PC-3 (cell line): ENCODE results near the gene RCSD1. TPM values are rescaled to one million over a fixed set of nuclear protein-coding genes. Genes with fewer than 3 reads are reported as not detected.

Experiments
- ATAC-seq: fragments of 200-7000 bp; cut with Tn5 transposase; 2 replicates; pipeline ENCODE4 v1.9.1; 2020; ENCODE audit warnings: mild to moderate bottlenecking, moderate library complexity
- BruUV-seq: library from RNA; stranded (reverse); fragments of 400-500 nt; replicated peaks from 2 replicates; lab custom pipeline; 2021; lab: Mats Ljungman, UMichigan
- CTCF ChIA-PET: fragments of 300-600 bp; sonication (Branson Sonifier 250); formaldehyde crosslinking; loops from one replicate; lab custom pipeline; 2022; ENCODE audit warnings: antibody characterized with exemption; lab: Charles Lee
- POLR2A ChIA-PET: fragments of 300-600 bp; sonication (Branson Sonifier 250); formaldehyde crosslinking; loops from one replicate; lab custom pipeline; 2022; ENCODE audit warnings: antibody characterized with exemption; ENCODE audit not compliant: unreplicated experiment; lab: Charles Lee
- DNase-seq: peaks from one replicate; pipeline ENCODE4 v3.0.0-alpha.2; 2015
- H2AFZ ChIP-seq: fragments of 300-600 bp; sonication (generic); 2 replicates; pipeline ENCODE4 v1.6.0; 2016; ENCODE audit warnings: antibody characterized with exemption, low read length
- H3F3A ChIP-seq: fragments of 300-600 bp; sonication (generic); one replicate; pipeline ENCODE4 v1.6.0; 2017; ENCODE audit warnings: antibody characterized with exemption, low read length, control low read depth, mild to moderate bottlenecking; ENCODE audit not compliant: unreplicated experiment
- H3K27ac ChIP-seq: fragments of 300-600 bp; sonication (generic); 2 replicates; pipeline ENCODE4 v1.5.1; 2016; ENCODE audit warnings: mild to moderate bottlenecking, low read length
- H3K27me3 ChIP-seq: fragments of 300-600 bp; sonication (generic); 2 replicates; pipeline ENCODE4 v1.6.1; 2016; ENCODE audit warnings: low read length, mixed read lengths
- H3K36me3 ChIP-seq: fragments of 300-600 bp; sonication (generic); 2 replicates; pipeline ENCODE4 v1.6.1; 2016; ENCODE audit warnings: low read depth, mixed run types, low read length, mixed read lengths
- H3K4me1 ChIP-seq: fragments of 300-600 bp; sonication (generic); 2 replicates; pipeline ENCODE4 v1.5.1; 2016; ENCODE audit warnings: low read length; ENCODE audit not compliant: insufficient read depth
- H3K4me2 ChIP-seq: fragments of 300-600 bp; sonication (generic); 2 replicates; pipeline ENCODE4 v1.6.0; 2016; ENCODE audit warnings: low read length
- H3K4me3 ChIP-seq: fragments of 300-600 bp; sonication (generic); 2 replicates; pipeline ENCODE4 v1.5.1; 2016; ENCODE audit warnings: mild to moderate bottlenecking, low read length, mixed read lengths
- H3K79me2 ChIP-seq: fragments of 300-600 bp; sonication (generic); 2 replicates; pipeline ENCODE4 v1.6.1; 2017; ENCODE audit warnings: low read length, mixed read lengths
- H3K9ac ChIP-seq: fragments of 300-600 bp; sonication (generic); 2 replicates; pipeline ENCODE4 v1.6.0; 2016; ENCODE audit warnings: mild to moderate bottlenecking, low read length
- H3K9me2 ChIP-seq: fragments of 300-600 bp; sonication (generic); replicated peaks from 2 replicates; pipeline ENCODE4 v1.6.1; 2016; ENCODE audit warnings: mixed run types, low read length, mixed read lengths
- H3K9me3 ChIP-seq: fragments of 300-600 bp; sonication (generic); 2 replicates; pipeline ENCODE4 v1.6.1; 2016; ENCODE audit warnings: low read length, mixed read lengths
- H4K20me1 ChIP-seq: fragments of 300-600 bp; sonication (generic); 2 replicates; pipeline ENCODE4 v1.6.1; 2016; ENCODE audit warnings: low read length, mixed read lengths
- CTCF ChIP-seq: fragments of 300-600 bp; sonication (generic); conservative IDR thresholded peaks from 2 replicates; pipeline ENCODE4 v1.5.1; 2017; ENCODE audit warnings: antibody characterized with exemption, low read depth, mild to moderate bottlenecking, low read length
- EZH2 ChIP-seq: fragments of 300-600 bp; sonication (generic); IDR thresholded peaks from one replicate; pipeline ENCODE4 v1.6.1; 2017; ENCODE audit warnings: antibody characterized with exemption, mild to moderate bottlenecking, low read length; ENCODE audit not compliant: unreplicated experiment
- EZH2phosphoT487 ChIP-seq: fragments of 300-600 bp; sonication (generic); IDR thresholded peaks from 2 replicates; pipeline ENCODE4 v1.6.1; 2018; ENCODE audit warnings: mild to moderate bottlenecking, antibody characterized with exemption, low read length, borderline replicate concordance
- intact Hi-C: fragments of 100-400 bp; cut with micrococcal nuclease; formaldehyde crosslinking; loops from 2 replicates; pipeline ENCODE4 v1.9.0; 2023
- total RNA-seq: library from RNA; depleted of rRNA; stranded (reverse); fragments of >200 nt; gene quantifications from 2 replicates; pipeline ENCODE4 v1.2.3, GENCODE V29; 2014

Gene RCSD1
- total RNA-seq, 1 experiment from 2014 or later, result not detected

DNA sequence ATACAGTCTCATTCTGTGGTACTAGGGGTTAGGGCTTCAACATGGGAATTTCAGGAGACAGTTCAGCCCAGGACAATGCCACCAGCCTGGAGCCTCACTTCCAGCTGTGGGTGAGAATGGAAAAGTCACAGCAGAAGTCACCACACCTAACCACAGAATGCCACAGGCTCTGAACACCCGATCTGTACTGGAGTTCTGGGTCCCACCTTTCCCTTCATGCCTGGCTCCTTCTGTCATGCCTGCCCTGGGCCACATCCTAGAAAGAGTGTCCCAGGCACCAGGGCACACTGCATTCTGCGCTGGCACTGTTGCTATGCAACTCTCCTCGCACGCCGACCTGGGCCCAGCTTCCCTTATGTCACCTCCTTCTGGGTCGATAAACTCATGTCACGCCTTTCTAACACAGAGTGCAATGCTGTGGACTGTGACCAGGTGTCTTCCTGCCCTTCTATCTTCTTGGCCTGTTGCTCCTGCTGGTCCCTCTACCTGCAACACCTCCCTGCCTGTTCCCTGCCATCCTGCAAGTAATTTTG, 21.2 kb downstream of the RCSD1 start:
- no TSS peak for BruUV-seq
- POLR2A ChIA-PET, result no interaction called here
- no peak overlapping the region for H3K4me3 ChIP-seq
- no peak overlapping the region for H3K4me2 ChIP-seq
- H2AFZ ChIP-seq, result no peak overlapping the region
- intact Hi-C loops, result no loop called here
- H3K27me3 ChIP-seq, result peaks cover 32% of the 10 kb centered on the region
- no peaks in the 10 kb centered on the region for H3K4me1 ChIP-seq
- no peaks in the 10 kb centered on the region for H3K9me2 ChIP-seq
- TF ChIP-seq EZH2 (no peak), EZH2phosphoT487 (no peak), CTCF (no peak)
- H3K9ac ChIP-seq, result no peak overlapping the region
- H4K20me1 ChIP-seq, result no peaks in the 10 kb centered on the region
- no peaks in the 10 kb centered on the region for H3F3A ChIP-seq
- H3K27ac ChIP-seq, result no peak overlapping the region
- ATAC-seq (no peak; the same call in 1 of the 2 replicates), DNase-seq (no peak)
- no peaks in the 10 kb centered on the region for H3K9me3 ChIP-seq
- no peaks in the 10 kb centered on the region for H3K79me2 ChIP-seq
- no peaks in the 10 kb centered on the region for H3K36me3 ChIP-seq
- CTCF ChIA-PET, result no interaction called here

GRCh38 chr1:167654975-167655575, 25.0 kb downstream of the RCSD1 start:
- H3K27me3 ChIP-seq, result peaks cover 32% of the 10 kb centered on the region
- H3K79me2 ChIP-seq, result no peaks in the 10 kb centered on the region
- H3K4me3 ChIP-seq, result no peak overlapping the region
- BruUV-seq, result no TSS peak
- no peaks in the 10 kb centered on the region for H3F3A ChIP-seq
- H3K36me3 ChIP-seq, result no peaks in the 10 kb centered on the region
- H4K20me1 ChIP-seq, result no peaks in the 10 kb centered on the region
- no peak overlapping the region for H3K27ac ChIP-seq
- H3K4me2 ChIP-seq, result no peak overlapping the region
- no peak overlapping the region for H2AFZ ChIP-seq
- ChIA-PET CTCF (no interaction called here), POLR2A (interaction anchor here (0.5 kb wide), 1 partner anchor 189 kb away, joined by 5 read pairs; no protein-coding TSS in a partner anchor)
- H3K9me3 ChIP-seq, result no peaks in the 10 kb centered on the region
- intact Hi-C loops, result no loop called here
- no peak for ATAC-seq
- no peaks in the 10 kb centered on the region for H3K9me2 ChIP-seq
- no peak for TF ChIP-seq EZH2phosphoT487
- no peak for TF ChIP-seq EZH2
- TF ChIP-seq CTCF, result no peak
- no peak overlapping the region for H3K9ac ChIP-seq
- H3K4me1 ChIP-seq, result no peaks in the 10 kb centered on the region
- no peak for DNase-seq

- CTCF ChIA-PET, result no interaction called here
- Histone ChIP-seq H3K79me2 (no peaks in the 10 kb centered on the region), H3K4me3 (no peak overlapping the region), H2AFZ (no peak overlapping the region), H3F3A (no peaks in the 10 kb centered on the region), H3K27ac (no peak overlapping the region), H3K4me1 (peaks cover 13% of the 10 kb centered on the region), H4K20me1 (no peaks in the 10 kb centered on the region), H3K9me3 (no peaks in the 10 kb centered on the region), H3K36me3 (no peaks in the 10 kb centered on the region), H3K4me2 (no peak overlapping the region), H3K9me2 (no peaks in the 10 kb centered on the region), H3K27me3 (peaks cover 32% of the 10 kb centered on the region), H3K9ac (no peak overlapping the region)
- no peak for DNase-seq
- no peak for ATAC-seq
- POLR2A ChIA-PET, result no interaction called here
- no TSS peak for BruUV-seq
- no peak for TF ChIP-seq EZH2
- no peak for TF ChIP-seq EZH2phosphoT487
- no peak for TF ChIP-seq CTCF
- intact Hi-C loops, result no loop called here
Observed at GRCh38 chr1:167656657-167657056, 26.6 kb downstream of the RCSD1 start.
